ENCODE measurements around the gene PPFIA4.
"Not testable (repeated sequence)": the region's sequence is repeated elsewhere in the genome, so short reads cannot be mapped to it uniquely, and the experiment has no call there.

The PPFIA4 gene

DNA sequence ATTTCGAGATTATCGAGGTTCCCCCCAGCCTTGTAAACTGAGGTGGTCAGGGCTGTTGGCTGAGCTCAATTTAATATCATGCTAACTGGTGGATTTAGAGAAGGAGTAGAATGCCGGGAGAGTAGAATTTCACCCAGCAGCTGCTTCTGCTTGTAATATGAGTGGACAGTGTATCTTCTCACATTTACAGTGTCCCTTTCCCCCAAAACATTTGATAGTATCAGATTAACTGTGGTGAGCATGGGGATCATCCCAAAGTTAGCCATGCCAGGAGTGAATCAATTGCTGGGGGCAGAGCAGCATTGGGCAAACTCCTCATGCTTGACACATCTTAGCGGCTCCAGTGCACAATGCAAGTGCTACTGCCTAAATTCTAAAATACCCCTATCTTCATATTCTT, 9.2 kb upstream of the PPFIA4 start:
- DNase-seq, result no peak

DNA sequence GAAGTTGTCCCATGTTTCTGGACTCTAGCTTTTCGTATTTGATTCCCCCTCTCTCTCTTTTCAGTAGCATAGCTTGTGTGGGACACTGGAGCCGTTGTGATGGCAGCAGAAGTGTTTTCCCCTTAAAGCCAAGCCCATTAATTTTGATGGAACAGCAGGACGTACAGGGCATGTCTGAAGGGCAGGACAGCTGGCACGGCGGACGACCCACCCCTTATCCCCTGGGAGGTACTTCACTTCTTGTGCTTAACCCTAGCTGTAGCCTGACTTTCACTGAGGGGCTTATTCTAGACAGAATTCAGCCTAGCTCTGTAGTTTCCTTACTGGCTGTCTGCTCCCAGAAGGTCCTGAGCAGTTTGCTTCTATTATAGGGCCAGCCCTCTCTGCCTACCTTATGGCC, 8.6 kb upstream of the PPFIA4 start:
- DNase-seq, result no peak

- DNase-seq, result not testable (repeated sequence)
Observed at GRCh38 chr1:203022855-203023254, 3.4 kb upstream of the PPFIA4 start.

- DNase-seq, result no peak
Observed at GRCh38 chr1:203025686-203026030, 633 bp upstream of the PPFIA4 start.

- DNase-seq, result peak in 7 of 56 donors; percentile 13 to 52 (median 37)
Observed at GRCh38 chr1:203026666-203027663, 674 bp downstream of the PPFIA4 start.

DNA sequence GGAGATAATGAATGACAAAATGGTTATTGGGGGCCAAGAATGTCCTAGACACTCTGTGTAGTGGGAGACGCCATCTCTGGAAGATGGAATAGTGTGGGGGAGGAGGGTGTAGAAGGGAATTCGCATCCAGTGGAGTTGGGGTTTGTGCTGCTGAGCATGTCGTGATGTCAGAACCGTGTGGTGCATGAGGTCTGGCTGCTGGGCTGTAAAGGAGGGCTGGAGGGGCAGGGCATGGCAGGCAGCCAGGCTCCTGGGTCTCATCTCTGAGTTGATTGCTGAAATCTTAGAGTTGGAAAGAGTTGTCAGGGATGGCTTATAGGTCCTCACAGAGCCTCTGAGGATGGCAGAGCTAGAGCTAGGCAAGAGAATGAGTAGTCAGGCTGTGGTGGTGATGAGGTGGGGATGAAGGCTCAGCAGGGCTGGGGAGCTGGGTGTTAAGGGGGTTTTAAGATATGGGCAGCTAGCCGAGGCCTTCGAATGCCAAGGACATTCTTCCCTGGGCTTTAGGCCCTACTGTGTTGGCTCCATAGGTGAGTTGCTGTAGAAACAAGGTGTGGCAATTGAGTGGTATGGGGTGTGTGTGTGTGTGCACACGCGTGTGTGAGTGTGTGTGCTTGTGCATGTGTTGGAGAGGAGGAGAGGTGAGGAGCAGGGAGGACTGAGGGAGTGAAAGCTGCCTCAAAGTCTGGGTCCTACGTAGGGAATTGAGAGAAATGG, 1.9 kb downstream of the PPFIA4 start:
- peak in 1 of 56 donors; percentile 35 for DNase-seq

DNA sequence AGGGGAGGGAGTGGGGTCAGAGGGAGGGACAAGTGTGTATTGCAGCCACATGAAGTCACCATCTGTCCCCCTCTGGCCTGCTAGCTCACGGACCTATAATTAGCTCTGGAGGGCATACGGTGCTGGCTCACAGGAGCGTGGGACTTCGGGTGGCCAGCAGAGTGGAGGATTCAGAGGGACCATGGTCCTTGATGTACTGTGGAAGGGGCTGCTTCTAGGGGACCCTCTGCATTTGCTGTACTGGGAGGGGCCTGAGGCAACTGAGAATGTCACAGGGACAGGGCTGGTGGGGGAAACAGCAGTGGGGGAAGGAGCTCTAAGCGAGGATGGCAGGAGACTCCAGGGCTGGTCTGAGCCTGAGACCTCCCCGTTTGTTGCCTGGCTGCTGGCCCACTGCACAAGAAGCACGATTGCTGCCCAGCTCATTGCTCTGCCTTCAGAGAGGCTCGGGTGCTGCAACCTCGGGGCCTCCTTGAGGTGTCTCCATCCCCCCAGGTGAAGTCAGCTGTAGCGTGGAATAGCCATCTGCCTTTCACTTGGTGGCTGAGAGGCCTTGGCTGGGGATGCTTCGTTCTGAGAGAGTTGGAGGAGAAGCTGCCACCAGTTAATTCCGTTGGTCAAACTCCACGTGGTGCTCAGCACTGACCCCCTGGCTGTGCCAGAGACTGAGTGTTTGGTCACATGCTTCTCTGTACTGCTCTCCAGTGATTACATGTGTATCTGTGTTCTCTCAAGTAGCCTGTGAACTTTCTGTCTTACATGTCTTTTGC, 2.7 kb downstream of the PPFIA4 start:
- DNase-seq, result no peak

DNA sequence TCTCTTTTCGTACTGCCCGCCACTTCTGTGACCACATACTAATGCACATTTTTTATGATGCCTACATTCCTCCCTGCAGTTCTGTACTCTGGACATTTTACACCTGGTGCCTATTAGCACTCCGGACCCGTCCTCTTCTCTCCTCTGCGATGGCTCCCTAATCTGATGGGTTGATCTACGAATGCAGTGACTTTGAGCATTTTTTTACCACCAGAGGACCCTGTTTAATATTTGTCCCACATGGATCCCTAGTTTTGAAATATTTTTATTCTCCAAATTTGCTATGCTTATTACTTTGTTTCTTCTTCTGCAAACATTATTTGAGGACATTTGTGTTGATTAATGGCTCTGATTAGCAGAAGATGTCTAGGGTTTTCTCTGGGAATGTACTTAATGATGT, 5.2 kb downstream of the PPFIA4 start:
- DNase-seq, result no peak

- no peak for DNase-seq
Observed at GRCh38 chr1:203033287-203033686, 7.0 kb downstream of the PPFIA4 start.

DNA sequence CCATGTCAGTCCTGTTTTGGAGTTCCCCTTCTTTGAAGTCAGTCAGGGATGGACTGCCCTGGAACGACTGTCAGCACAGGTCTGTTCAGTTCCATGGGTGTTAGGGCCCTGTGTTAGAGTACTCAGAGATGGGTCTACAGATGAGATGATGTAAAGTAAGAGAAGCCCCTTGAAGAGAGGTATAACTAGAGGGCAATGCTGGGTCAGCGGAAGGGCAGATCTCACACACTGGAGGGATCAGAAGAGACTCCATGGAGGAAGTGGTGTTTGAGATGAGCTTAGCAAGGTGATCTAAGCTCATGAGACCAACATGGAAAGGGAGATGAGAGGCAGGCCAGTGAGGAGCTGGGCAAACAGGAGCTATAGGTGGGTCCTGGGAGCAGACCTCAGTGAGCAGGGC, 7.6 kb downstream of the PPFIA4 start:
- DNase-seq, result no peak

DNA sequence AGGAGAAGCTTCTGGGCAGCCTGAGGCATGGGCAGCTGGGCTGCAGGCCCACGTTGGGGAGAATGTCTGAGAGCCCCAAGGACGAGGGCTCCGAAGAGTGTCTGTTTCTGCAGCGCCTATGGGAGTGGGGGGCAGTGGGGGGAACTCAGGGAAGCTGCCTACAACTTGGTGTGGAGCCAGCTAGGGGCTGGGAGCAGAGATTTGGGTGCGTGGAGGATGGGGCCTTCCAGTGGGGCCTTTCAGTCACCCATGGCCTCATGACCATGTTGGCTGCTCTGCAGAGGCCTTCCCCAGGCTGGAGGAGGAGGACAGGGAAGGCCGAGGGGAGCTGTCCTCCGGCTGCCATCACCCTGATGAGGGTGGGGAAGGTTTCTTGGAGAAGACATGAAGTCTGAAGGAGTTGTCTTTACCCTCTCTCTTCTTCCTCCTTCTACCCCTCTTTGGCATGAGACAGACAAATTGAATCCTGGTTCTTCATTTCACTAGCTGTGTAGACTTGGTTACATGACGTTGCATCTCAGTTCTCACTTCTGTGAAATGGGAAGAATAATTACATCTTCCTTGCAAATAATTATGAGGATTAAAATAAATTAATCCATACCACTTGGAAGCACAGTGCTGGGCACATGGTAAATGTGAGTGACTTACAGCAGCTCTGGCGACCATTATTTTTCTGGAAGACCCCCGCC, 8.3 kb downstream of the PPFIA4 start:
- DNase-seq, result no peak

DNA sequence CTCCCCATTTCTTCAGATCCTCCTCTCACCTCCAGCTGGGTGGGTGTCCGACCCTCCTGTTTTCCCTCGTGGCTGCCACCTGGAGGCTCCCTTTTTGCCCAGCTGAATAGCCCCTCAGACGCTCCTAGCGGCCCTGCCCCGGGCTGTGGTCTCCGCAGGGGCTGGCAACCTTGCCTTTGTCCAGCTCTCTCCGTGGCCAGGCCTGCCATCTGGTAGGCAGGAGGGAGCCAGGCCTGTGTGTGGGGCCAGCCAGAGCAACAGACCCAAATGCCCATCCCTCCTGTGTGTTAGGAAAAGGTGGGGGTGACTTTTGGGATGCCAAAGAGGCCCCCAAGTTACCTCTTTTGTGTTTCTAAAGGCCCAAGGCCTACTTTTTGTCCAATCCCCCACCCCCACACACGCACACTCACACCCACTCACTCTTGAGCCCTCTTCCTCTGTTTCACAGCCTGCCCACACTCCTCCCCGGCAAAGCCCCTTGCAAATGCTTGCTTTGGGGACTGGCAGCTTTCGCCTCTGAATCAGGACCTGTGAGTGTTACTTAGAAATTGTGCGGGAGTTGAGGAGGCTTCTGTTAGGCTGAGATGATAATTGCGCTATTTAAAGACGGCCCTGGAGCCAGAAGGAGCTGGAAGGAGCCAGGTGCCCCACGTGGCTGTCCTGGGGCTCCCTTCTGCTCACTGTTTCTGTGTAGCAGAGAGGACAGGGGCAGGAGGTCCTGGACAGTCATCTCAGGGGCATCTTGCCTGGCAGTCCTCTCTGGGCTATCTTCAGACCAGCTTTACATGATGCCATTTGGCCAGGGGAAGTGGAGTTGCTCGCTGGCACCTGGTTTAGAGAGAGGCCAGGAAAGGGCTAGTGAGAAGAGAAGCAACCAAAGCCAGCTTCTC, 9.1 kb downstream of the PPFIA4 start:
- DNase-seq, result peak in 3 of 56 donors; percentile 14 to 39 (median 22)

- DNase-seq, result no peak
Observed at GRCh38 chr1:203036135-203036534, 9.8 kb downstream of the PPFIA4 start.

DNA sequence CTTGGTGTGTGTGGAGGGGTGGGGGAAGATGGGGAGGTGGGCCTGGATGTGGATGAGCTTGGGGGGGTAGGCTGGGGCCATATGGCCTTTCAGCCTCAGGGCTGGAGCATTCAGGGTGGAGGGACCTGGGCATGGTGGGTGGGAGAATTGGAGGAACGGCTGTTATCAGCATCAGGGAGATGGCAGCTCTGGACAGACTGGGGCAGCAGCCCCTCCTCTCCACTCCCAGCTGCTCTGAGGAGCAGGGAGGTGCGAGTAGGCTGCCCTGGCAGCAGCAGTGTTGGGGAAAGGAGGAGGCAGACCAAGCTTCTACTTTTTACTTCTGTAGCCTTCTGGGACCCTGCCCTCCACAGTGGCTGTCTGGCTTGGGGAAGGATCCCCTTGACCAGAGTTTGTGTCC, 10.2 kb downstream of the PPFIA4 start:
- no peak for DNase-seq

- DNase-seq, result no peak
Observed at GRCh38 chr1:203037509-203038190, 11.4 kb downstream of the PPFIA4 start.

DNA sequence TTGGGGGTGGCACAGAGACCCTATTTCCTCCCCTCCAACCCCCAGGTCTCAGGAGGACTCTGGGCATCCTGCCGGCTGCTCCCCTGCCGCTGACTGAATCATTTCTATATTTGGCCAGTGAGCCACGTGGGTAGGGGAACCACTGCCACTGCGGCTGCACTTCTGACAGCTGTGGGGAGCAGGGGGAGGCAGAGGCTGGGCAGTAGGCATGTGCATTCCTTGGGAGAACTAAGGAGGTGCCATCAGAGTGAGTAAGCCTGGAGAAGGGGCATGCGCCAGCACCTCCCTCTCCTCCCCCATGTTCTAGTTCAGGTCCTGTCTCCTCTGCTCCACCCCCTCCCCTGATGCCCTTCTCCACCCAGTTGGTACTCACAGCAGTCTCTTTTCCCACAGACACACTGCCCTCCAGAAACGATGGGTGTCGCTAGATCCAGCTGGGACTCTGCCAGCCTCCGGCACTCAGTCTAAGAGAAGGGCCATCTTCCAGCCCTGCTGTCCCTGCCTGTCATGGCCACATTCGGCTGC, 12.0 kb downstream of the PPFIA4 start:
- DNase-seq, result peak in 40 of 56 donors; percentile 11 to 83 (median 56)

- DNase-seq, result peak in 51 of 56 donors; percentile 8 to 88 (median 55)
Observed at GRCh38 chr1:203038891-203039608, 12.8 kb downstream of the PPFIA4 start.

All from nucleus accumbens (tissue), 56 donors.